Ishikawa (cell line): ENCODE data around the gene BLOC1S3.

Experiments
- CEBPB ChIP-seq: IDR thresholded peaks from 2 replicates; pipeline ENCODE4 v1.6.1; 2012
- CREB1 ChIP-seq: IDR thresholded peaks from 2 replicates; pipeline ENCODE4 v1.6.1; 2012; ENCODE audit warnings: low read depth
- EGR1 ChIP-seq: IDR thresholded peaks from 2 replicates; pipeline ENCODE4 v1.6.1; 2012
- EP300 ChIP-seq: IDR thresholded peaks from 2 replicates; pipeline ENCODE4 v1.6.1; 2012; ENCODE audit warnings: borderline replicate concordance
- FOXM1 ChIP-seq: IDR thresholded peaks from 2 replicates; pipeline ENCODE4 v1.6.1; 2012; ENCODE audit warnings: low read depth, borderline replicate concordance
- NFIC ChIP-seq: IDR thresholded peaks from 2 replicates; pipeline ENCODE4 v1.6.1; 2012
- RAD21 ChIP-seq: IDR thresholded peaks from 2 replicates; pipeline ENCODE4 v1.6.1; 2012; ENCODE audit warnings: low read depth
- TAF1 ChIP-seq: IDR thresholded peaks from 2 replicates; pipeline ENCODE4 v1.6.1; 2012; ENCODE audit warnings: low read depth, mild to moderate bottlenecking
- TCF12 ChIP-seq: IDR thresholded peaks from 2 replicates; pipeline ENCODE4 v1.6.1; 2012; ENCODE audit warnings: low read depth
- TEAD4 ChIP-seq: IDR thresholded peaks from 2 replicates; pipeline ENCODE4 v1.6.1; 2012
- YY1 ChIP-seq: IDR thresholded peaks from 2 replicates; pipeline ENCODE4 v1.6.1; 2012; ENCODE audit warnings: low read depth
- ZBTB7A ChIP-seq: IDR thresholded peaks from 2 replicates; pipeline ENCODE4 v1.6.1; 2012; ENCODE audit warnings: low read depth
- TF ChIP-seq, protein P1 (sequence below): IDR thresholded peaks from 2 replicates; pipeline ENCODE4 v1.6.1; 2012
- TF ChIP-seq, protein P2 (sequence below): IDR thresholded peaks from 2 replicates; pipeline ENCODE4 v1.6.1; 2012; ENCODE audit warnings: low read depth, mild to moderate bottlenecking
- TF ChIP-seq, protein P3 (sequence below): IDR thresholded peaks from 2 replicates; pipeline ENCODE4 v1.6.1; 2012

Gene BLOC1S3

DNA sequence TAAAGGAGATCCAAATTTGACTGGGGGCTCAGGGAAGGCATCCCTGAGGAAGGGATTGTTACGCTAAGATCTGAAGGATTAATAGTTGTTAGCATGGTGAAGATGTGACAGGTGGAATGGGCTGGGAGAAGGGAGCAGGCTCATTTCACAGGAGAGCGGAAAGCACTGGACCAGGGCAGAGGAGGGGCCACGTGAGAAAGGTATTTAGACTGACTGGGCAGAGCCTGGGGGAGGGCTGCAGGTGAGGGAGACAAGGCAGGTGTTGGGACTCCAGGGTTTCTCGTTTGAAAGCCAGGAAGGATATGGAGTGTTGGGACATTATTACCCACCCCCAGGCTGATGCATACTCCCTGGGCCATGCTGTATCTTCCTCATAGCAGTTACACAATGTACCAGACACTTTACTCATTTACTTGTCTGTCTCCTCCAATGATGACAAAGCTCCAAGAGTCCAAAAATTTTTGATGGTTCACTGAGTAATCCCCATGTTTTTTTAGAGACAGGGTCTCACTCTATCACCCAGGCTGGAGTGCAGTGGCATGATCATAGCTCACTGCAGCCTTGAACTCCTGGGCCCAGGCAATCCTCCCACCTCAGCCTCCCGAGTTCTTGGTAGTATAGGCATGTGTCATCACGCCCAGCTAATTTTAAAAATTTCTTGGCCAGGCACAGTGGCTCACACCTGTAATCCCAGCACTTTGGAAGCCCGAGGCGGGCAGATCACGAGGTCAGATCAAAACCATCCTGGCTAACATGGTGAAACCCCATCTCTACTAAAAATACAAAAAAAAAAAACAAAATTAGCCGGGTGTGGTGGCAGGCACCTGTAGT, 2.9 kb upstream of the BLOC1S3 start:
- TF ChIP-seq, protein P1, sequence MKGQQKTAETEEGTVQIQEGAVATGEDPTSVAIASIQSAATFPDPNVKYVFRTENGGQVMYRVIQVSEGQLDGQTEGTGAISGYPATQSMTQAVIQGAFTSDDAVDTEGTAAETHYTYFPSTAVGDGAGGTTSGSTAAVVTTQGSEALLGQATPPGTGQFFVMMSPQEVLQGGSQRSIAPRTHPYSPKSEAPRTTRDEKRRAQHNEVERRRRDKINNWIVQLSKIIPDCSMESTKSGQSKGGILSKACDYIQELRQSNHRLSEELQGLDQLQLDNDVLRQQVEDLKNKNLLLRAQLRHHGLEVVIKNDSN, result no peak

DNA sequence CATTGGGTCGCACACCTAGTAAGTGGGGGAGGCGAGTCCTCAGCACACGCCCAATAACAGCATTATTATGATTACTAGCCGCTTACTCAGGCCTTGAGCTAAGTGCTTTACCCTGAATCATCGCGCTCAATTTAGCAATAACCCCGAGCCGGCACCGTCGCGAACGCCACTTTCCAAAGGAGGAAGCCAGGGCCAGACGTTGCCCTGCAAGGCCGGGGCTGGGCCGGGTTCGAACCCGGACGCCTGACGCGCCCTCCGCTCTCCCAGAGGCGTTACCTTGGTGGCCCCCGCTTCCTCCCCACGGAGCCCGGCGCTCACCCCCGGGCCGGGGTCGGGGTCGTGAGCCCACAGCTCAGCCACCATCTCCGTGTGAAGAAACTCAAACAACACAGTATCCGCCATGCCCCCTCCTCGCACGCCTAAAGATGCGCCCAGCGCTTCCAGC, 745 bp upstream of the BLOC1S3 start, which contains the start of gene TRAPPC6A:
Gene TRAPPC6A (minus strand): TSS at position 421 of the 445 bp plus-strand sequence. CDS start 19 bp downstream, at position 402.
- TF ChIP-seq EGR1 (no peak), EP300 (no peak), TAF1 (peak; percentile 66), FOXM1 (no peak), CEBPB (no peak), ZBTB7A (no peak), CREB1 (no peak), YY1 (peak; percentile 84), TCF12 (no peak), RAD21 (no peak), NFIC (no peak), TEAD4 (no peak)
- TF ChIP-seq, protein P2, sequence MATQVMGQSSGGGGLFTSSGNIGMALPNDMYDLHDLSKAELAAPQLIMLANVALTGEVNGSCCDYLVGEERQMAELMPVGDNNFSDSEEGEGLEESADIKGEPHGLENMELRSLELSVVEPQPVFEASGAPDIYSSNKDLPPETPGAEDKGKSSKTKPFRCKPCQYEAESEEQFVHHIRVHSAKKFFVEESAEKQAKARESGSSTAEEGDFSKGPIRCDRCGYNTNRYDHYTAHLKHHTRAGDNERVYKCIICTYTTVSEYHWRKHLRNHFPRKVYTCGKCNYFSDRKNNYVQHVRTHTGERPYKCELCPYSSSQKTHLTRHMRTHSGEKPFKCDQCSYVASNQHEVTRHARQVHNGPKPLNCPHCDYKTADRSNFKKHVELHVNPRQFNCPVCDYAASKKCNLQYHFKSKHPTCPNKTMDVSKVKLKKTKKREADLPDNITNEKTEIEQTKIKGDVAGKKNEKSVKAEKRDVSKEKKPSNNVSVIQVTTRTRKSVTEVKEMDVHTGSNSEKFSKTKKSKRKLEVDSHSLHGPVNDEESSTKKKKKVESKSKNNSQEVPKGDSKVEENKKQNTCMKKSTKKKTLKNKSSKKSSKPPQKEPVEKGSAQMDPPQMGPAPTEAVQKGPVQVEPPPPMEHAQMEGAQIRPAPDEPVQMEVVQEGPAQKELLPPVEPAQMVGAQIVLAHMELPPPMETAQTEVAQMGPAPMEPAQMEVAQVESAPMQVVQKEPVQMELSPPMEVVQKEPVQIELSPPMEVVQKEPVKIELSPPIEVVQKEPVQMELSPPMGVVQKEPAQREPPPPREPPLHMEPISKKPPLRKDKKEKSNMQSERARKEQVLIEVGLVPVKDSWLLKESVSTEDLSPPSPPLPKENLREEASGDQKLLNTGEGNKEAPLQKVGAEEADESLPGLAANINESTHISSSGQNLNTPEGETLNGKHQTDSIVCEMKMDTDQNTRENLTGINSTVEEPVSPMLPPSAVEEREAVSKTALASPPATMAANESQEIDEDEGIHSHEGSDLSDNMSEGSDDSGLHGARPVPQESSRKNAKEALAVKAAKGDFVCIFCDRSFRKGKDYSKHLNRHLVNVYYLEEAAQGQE, result no peak
- TF ChIP-seq, protein P3, sequence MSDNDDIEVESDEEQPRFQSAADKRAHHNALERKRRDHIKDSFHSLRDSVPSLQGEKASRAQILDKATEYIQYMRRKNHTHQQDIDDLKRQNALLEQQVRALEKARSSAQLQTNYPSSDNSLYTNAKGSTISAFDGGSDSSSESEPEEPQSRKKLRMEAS, result no peak
- TF ChIP-seq, protein P1, result no peak

DNA sequence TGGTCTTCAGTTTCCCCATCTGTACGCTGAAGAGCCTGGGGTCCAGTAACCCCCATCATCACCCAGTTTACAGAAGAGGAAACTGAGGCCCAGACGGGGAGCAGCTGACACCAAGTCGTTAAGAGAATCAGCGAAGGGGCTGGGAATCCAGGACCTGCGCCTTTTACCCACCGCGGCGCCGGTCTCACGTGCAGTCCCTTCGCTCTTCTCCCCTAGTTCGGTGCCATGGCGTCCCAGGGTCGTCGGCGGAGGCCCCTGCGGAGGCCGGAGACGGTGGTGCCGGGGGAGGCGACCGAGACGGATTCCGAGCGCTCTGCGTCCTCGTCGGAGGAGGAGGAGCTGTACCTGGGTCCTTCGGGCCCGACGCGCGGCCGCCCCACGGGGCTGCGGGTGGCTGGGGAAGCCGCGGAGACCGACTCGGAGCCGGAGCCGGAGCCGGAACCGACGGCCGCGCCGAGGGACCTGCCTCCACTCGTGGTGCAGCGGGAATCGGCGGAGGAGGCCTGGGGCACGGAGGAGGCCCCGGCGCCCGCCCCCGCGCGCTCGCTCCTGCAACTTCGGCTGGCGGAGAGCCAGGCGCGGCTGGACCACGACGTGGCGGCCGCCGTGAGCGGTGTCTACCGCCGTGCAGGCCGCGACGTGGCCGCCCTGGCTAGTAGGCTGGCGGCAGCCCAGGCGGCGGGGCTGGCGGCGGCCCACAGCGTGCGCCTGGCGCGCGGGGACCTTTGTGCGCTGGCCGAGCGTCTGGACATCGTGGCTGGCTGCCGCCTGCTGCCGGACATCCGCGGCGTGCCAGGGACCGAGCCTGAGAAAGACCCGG, 698 bp downstream of the BLOC1S3 start:
- TF ChIP-seq CREB1 (no peak), TAF1 (peak; percentile 34; the same call in 1 of the 2 replicates), RAD21 (no peak), TCF12 (no peak), FOXM1 (no peak), TEAD4 (no peak), YY1 (no peak), EGR1 (peak; percentile 81), EP300 (no peak), CEBPB (no peak), ZBTB7A (0 out of 2 replicates have a peak, but pooled peaks have one; percentile 35), NFIC (peak; percentile 51; the same call in 1 of the 2 replicates)
- TF ChIP-seq, protein P1, result no peak
- TF ChIP-seq, protein P2, result no peak
- TF ChIP-seq, protein P3, result no peak; the same call in 1 of the 2 replicates

DNA sequence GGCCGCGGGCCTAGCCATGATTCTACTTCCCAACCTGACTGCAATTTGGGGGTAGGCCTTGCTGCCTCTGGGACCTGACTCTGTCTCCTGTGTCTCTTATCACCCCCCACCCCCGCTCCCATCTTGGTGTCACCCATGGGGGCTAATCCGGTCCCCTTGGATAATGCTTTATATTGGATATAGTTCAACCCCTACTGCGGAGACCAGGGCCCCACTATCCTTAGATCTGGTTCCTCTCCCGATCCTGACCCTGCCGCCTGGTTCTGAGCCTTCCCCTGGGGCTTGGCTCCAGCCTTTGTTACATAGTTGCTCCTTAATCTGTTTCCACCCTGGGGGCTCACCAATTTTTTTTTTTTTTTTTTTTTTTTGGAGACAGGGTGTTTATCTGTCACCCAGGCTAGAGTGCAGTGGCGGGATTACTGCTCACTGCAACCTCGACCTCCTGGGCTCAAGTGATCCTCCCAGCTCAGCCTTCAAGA, 1.3 kb downstream of the BLOC1S3 start:
- TF ChIP-seq YY1 (no peak), RAD21 (no peak), NFIC (no peak), EP300 (no peak), FOXM1 (no peak), CEBPB (no peak), TAF1 (no peak), CREB1 (no peak), EGR1 (no peak), ZBTB7A (no peak), TCF12 (no peak), TEAD4 (no peak)
- TF ChIP-seq, protein P3, result no peak
- TF ChIP-seq, protein P1, result no peak
- TF ChIP-seq, protein P2, result no peak
